C4-2B (cell line): Measurements from ENCODE around the gene SCAPER.

Experiments
- CTCF ChIP-seq: fragments of 450-650 bp; conservative IDR thresholded peaks from 2 replicates; pipeline ENCODE4 v1.5.1; 2017; ENCODE audit warnings: mild to moderate bottlenecking
- ZFX ChIP-seq: fragments of 450-650 bp; IDR thresholded peaks from 2 replicates; pipeline ENCODE4 v1.6.1; 2017

- no peak for TF ChIP-seq CTCF
- TF ChIP-seq ZFX, result no peak
These were observed 520.7 kb downstream of the SCAPER start for GRCh38 chr15:76384409-76384808.
